Kidney (tissue), 14 donors: Measurements from ENCODE around the gene FSTL3. TPM values are rescaled to one million over a fixed set of nuclear protein-coding genes. Genes with fewer than 3 reads are reported as not detected.

Source experiments
- DNase-seq, 5 donors: peaks; one replicate each; pipeline ENCODE4 v3.0.0-alpha.2; 2013 to 2020
- FAIRE-seq: peaks from 2 replicates; lab custom pipeline; 2012; peaks lifted over from hg19 to GRCh38; lab: Jason Lieb, UNC
- H3K27ac ChIP-seq, 2 donors: one replicate each; pipeline ENCODE4 v1.7.0; 2013; ENCODE audit warnings: low read depth in 2 of 2, low read length in 2 of 2, inconsistent platforms in 1 of 2
- H3K27me3 ChIP-seq: one replicate; pipeline ENCODE4 v1.7.1; 2013; ENCODE audit warnings: low read length, inconsistent platforms; ENCODE audit not compliant: control insufficient read depth, insufficient read depth
- H3K36me3 ChIP-seq, 3 donors: one replicate each; pipeline versions ENCODE4 v1.7.0 to v1.7.1; 2013; ENCODE audit warnings: low read length in 3 of 3, control low read depth in 1 of 3, inconsistent platforms in 1 of 3; ENCODE audit not compliant: insufficient read depth in 3 of 3, control insufficient read depth in 2 of 3
- H3K4me1 ChIP-seq, 3 donors: one replicate each; pipeline versions ENCODE4 v1.7.0 to v1.7.1; 2013; ENCODE audit warnings: low read length in 3 of 3, inconsistent platforms in 1 of 3, low read depth in 1 of 3; ENCODE audit not compliant: control insufficient read depth in 2 of 3, insufficient read depth in 2 of 3
- H3K4me3 ChIP-seq, 3 donors: one replicate each; pipeline versions ENCODE4 v1.7.0 to v1.8.1; 2013; ENCODE audit warnings: low read length in 3 of 3, control low read depth in 1 of 3, inconsistent platforms in 1 of 3
- H3K9ac ChIP-seq, 3 donors: one replicate each; pipeline versions ENCODE4 v1.7.0 to v1.7.1; 2013; ENCODE audit warnings: low read length in 3 of 3, control low read depth in 1 of 3, inconsistent platforms in 1 of 3
- H3K9me3 ChIP-seq, 3 donors: one replicate each; pipeline versions ENCODE4 v1.7.0 to v1.7.1; 2013; ENCODE audit warnings: low read length in 3 of 3, control low read depth in 1 of 3, inconsistent platforms in 1 of 3; ENCODE audit not compliant: control insufficient read depth in 2 of 3, insufficient read depth in 1 of 3
- CTCF ChIP-seq: IDR thresholded peaks from 3 replicates; pipeline ENCODE4 v1.5.1; 2012; ENCODE audit warnings: mild to moderate bottlenecking, moderate library complexity, borderline replicate concordance; ENCODE audit not compliant: insufficient read depth; ENCODE audit errors: extremely low read depth
- intact Hi-C: fragments of 100-400 bp; cut with DNase I; formaldehyde crosslinking; loops from one replicate; pipeline ENCODE4 v1.11.1; 2022
- polyA plus RNA-seq: library from polyadenylated mRNA; stranded (reverse); fragments of 350-450 nt; fragmentation: Illumina TruSeq; extraction: RNeasy Lipid Tissue Mini Kit (QIAGEN cat#74804); gene quantifications from one replicate; pipeline ENCODE4 v1.2.3, GENCODE V29; 2014; ENCODE audit warnings: low read depth, low replicate concordance; ENCODE audit not compliant: insufficient read depth
- total RNA-seq: library from RNA; stranded (reverse); fragmentation: NEBNext Ultra II Directional; extraction: Animal tissue kit (Norgen Biotek cat#: 25700); gene quantifications from one replicate; pipeline ENCODE4 v1.2.1, GENCODE V29; 2021
- donor health status: control.
- donor health status: control.
- donor health status: control.
- donor health status: control.
- donor health status: control.
- donor health status: DM: yes; HTN: yes; CAD: no.
- donor health status: Normal renal cell carcinoma (clear cell type).

FSTL3 gene
- total and polyA plus RNA-seq, 2 donors from 2014 or later, result 23.9 to 63.0 TPM

GRCh38 chr19:661427-662196, 14.6 kb upstream of the FSTL3 start:
- DNase-seq (no peak), FAIRE-seq (no peak)
- Histone ChIP-seq H3K4me1 (peaks cover 0 to 48% (median 10%) of the 10 kb centered on the region in 3 donors), H3K36me3 (no peaks in the 10 kb centered on the region), H3K9ac (peak overlapping the region; percentile 11 to 78 (median 30)), H3K27ac (peak overlapping the region; percentile 33 to 74), H3K9me3 (no peaks in the 10 kb centered on the region), H3K4me3 (peak overlapping the region; percentile 63 to 75 (median 75)), H3K27me3 (no peaks in the 10 kb centered on the region)
- no peak for TF ChIP-seq CTCF
- intact Hi-C loops, result no loop called here

- Histone ChIP-seq H3K4me1 (peaks cover 0 to 48% (median 10%) of the 10 kb centered on the region in 3 donors), H3K9ac (peak overlapping the region; percentile 11 to 78 (median 30)), H3K36me3 (no peaks in the 10 kb centered on the region), H3K9me3 (no peaks in the 10 kb centered on the region), H3K4me3 (peak overlapping the region; percentile 63 to 75 (median 75)), H3K27ac (peak overlapping the region; percentile 13 to 74), H3K27me3 (no peaks in the 10 kb centered on the region)
- intact Hi-C loops, result no loop called here
- DNase-seq (peak in 4 of 5 donors; percentile 59 to 78 (median 68)), FAIRE-seq (no peak)
- TF ChIP-seq CTCF, result no peak
These were observed 13.8 kb upstream of the FSTL3 start for GRCh38 chr19:662207-662961.

- Histone ChIP-seq H3K4me3 (peak within 1 kb of the TSS; percentile 63 to 75 (median 75)), H3K9ac (peak within 1 kb of the TSS; percentile 26 to 86 (median 50)), H3K27me3 (no peaks in the 10 kb centered on the region), H3K27ac (peak within 1 kb of the TSS; percentile 90 to 91), H3K36me3 (no peaks in the 10 kb centered on the region), H3K9me3 (no peaks in the 10 kb centered on the region), H3K4me1 (peaks cover 0 to 42% (median 10%) of the 10 kb centered on the region in 3 donors)
- DNase-seq (peak; percentile 93 to 97 (median 94)), FAIRE-seq (no peak)
- TF ChIP-seq CTCF, result no peak
- intact Hi-C loops, result no loop called here
These were observed 13.1 kb upstream of the FSTL3 start, which contains the start of gene RNF126 for GRCh38 chr19:662962-663681. TSS of gene RNF126 (minus strand) at chr19:663214. CDS start at chr19:663121, 93 bp downstream.
